Trophoblast cell (in vitro differentiated cells and primary cell): ENCODE measurements around the gene MAP1LC3A.

Source experiments
- DNase-seq, 2 donors: peaks; one replicate each; pipeline ENCODE4 v3.0.0-alpha.2; 2016
- H2AFZ ChIP-seq: 2 replicates; pipeline ENCODE4 v1.6.1; 2013; ENCODE audit warnings: low read length, moderate library complexity, mild to moderate bottlenecking; ENCODE audit not compliant: insufficient read depth, poor library complexity
- H2AK5ac ChIP-seq: 2 replicates; pipeline ENCODE4 v1.6.1; 2013; ENCODE audit warnings: mild to moderate bottlenecking, low read length
- H2BK120ac ChIP-seq: 2 replicates; pipeline ENCODE4 v1.6.1; 2013; ENCODE audit warnings: low read length, mild to moderate bottlenecking, moderate library complexity; ENCODE audit not compliant: insufficient read depth, poor library complexity
- H2BK12ac ChIP-seq: 2 replicates; pipeline ENCODE4 v1.6.1; 2013; ENCODE audit warnings: mild to moderate bottlenecking, low read length, moderate library complexity
- H2BK5ac ChIP-seq: 2 replicates; pipeline ENCODE4 v1.6.1; 2013; ENCODE audit warnings: low read length, low read depth, moderate library complexity, mild to moderate bottlenecking; ENCODE audit not compliant: poor library complexity
- H3K14ac ChIP-seq: 2 replicates; pipeline ENCODE4 v1.6.1; 2013; ENCODE audit warnings: mild to moderate bottlenecking, low read length
- H3K18ac ChIP-seq: 2 replicates; pipeline ENCODE4 v1.6.1; 2013; ENCODE audit warnings: mild to moderate bottlenecking, low read length
- H3K23ac ChIP-seq: 2 replicates; pipeline ENCODE4 v1.6.1; 2013; ENCODE audit warnings: low read length
- H3K27ac ChIP-seq: 2 replicates; pipeline ENCODE4 v1.5.1; 2013; ENCODE audit warnings: low read depth, mild to moderate bottlenecking, inconsistent platforms, low read length, moderate library complexity
- H3K27me3 ChIP-seq: 2 replicates; pipeline ENCODE4 v1.6.1; 2013; ENCODE audit warnings: inconsistent platforms, mild to moderate bottlenecking, low read length, moderate library complexity; ENCODE audit not compliant: insufficient read depth
- H3K36me3 ChIP-seq, 2 experiments: 1 replicate in 1 of 2; 2 replicates in 1 of 2; pipeline ENCODE4 v1.6.1; 2013; ENCODE audit warnings: low read length in 2 of 2, mild to moderate bottlenecking in 2 of 2, moderate library complexity in 1 of 2; ENCODE audit not compliant: insufficient read depth in 2 of 2, control insufficient read depth in 1 of 2
- H3K4ac ChIP-seq: 2 replicates; pipeline ENCODE4 v1.6.1; 2013; ENCODE audit warnings: low read depth, mild to moderate bottlenecking, low read length, moderate library complexity
- H3K4me1 ChIP-seq, 2 experiments: 1 replicate in 1 of 2; 2 replicates in 1 of 2; pipeline ENCODE4 v1.6.1; 2013; ENCODE audit warnings: low read length in 2 of 2, mild to moderate bottlenecking in 2 of 2, moderate library complexity in 1 of 2; ENCODE audit not compliant: insufficient read depth in 2 of 2, control insufficient read depth in 1 of 2
- H3K4me2 ChIP-seq: 2 replicates; pipeline ENCODE4 v1.6.1; 2013; ENCODE audit warnings: inconsistent platforms, mild to moderate bottlenecking, low read length, moderate library complexity
- H3K4me3 ChIP-seq: 2 replicates; pipeline ENCODE4 v1.5.1; 2013; ENCODE audit warnings: mild to moderate bottlenecking, low read depth, low read length, inconsistent platforms
- H3K79me1 ChIP-seq: one replicate; pipeline ENCODE4 v1.6.1; 2013; ENCODE audit warnings: low read length
- H3K79me2 ChIP-seq: 2 replicates; pipeline ENCODE4 v1.6.1; 2013; ENCODE audit warnings: low read length, mild to moderate bottlenecking; ENCODE audit not compliant: control insufficient read depth, insufficient read depth, poor library complexity
- H3K9ac ChIP-seq: 2 replicates; pipeline ENCODE4 v1.6.1; 2013; ENCODE audit warnings: mild to moderate bottlenecking, low read length
- H3K9me3 ChIP-seq: 2 replicates; pipeline ENCODE4 v1.6.1; 2013; ENCODE audit warnings: low read depth, mild to moderate bottlenecking, control low read depth, inconsistent platforms, low read length; ENCODE audit not compliant: insufficient read depth
- H4K12ac ChIP-seq: 2 replicates; pipeline ENCODE4 v1.6.1; 2013; ENCODE audit warnings: low read depth, mild to moderate bottlenecking, low read length, moderate library complexity
- H4K8ac ChIP-seq: 2 replicates; pipeline ENCODE4 v1.6.1; 2013; ENCODE audit warnings: low read depth, mild to moderate bottlenecking, low read length, moderate library complexity
- H4K91ac ChIP-seq: one replicate; pipeline ENCODE4 v1.6.1; 2013; ENCODE audit warnings: low read depth, mild to moderate bottlenecking, low read length, moderate library complexity
- WGBS: extraction: QIAGEN DNeasy Blood & Tissue Kit; methylation state at CpG from one replicate; pipeline ENCODE4 v1.1.7; 2013; ENCODE audit warnings: missing lambda C conversion rate; ENCODE audit not compliant: insufficient read length, insufficient coverage; ENCODE audit errors: extremely low coverage; 5-methylcytosine and 5-hydroxymethylcytosine counted together

The MAP1LC3A gene

GRCh38 chr20:34577061-34577460, 18.5 kb downstream of the MAP1LC3A start:
- no peak overlapping the region for H2BK5ac ChIP-seq
- no peak for DNase-seq
- no peaks in the 10 kb centered on the region for H3K79me2 ChIP-seq
- H3K9ac ChIP-seq: no peak overlapping the region
- WGBS: no CpG with 5 or more reads among the region's 4 CpGs
- no peak overlapping the region for H2BK120ac ChIP-seq
- H3K4ac ChIP-seq: no peak overlapping the region
- no peak overlapping the region for H2AK5ac ChIP-seq
- H2BK12ac ChIP-seq: no peak overlapping the region
- peaks cover 0 to 3% of the 10 kb centered on the region in 2 experiments for H3K36me3 ChIP-seq
- no peak overlapping the region for H2AFZ ChIP-seq
- no peak overlapping the region for H4K91ac ChIP-seq
- no peak overlapping the region for H3K4me3 ChIP-seq
- H3K27ac ChIP-seq: no peak overlapping the region
- no peak overlapping the region for H3K14ac ChIP-seq
- no peak overlapping the region for H3K23ac ChIP-seq
- no peaks in the 10 kb centered on the region for H3K27me3 ChIP-seq
- H3K18ac ChIP-seq: no peak overlapping the region
- no peaks in the 10 kb centered on the region for H3K9me3 ChIP-seq
- no peak overlapping the region for H4K8ac ChIP-seq
- H3K4me1 ChIP-seq: peaks cover 0 to 5% of the 10 kb centered on the region in 2 experiments
- H4K12ac ChIP-seq: no peak overlapping the region
- no peak overlapping the region for H3K4me2 ChIP-seq
- H3K79me1 ChIP-seq: no peaks in the 10 kb centered on the region

GRCh38 chr20:34578025-34578424, 19.5 kb downstream of the MAP1LC3A start:
- Histone ChIP-seq H3K79me1 (no peaks in the 10 kb centered on the region), H3K9ac (no peak overlapping the region), H3K23ac (no peak overlapping the region), H2BK5ac (no peak overlapping the region), H3K4me1 (peaks cover 9 to 14% of the 10 kb centered on the region in 2 experiments), H4K12ac (no peak overlapping the region), H3K4me3 (no peak overlapping the region), H2BK120ac (no peak overlapping the region), H3K27me3 (no peaks in the 10 kb centered on the region), H2AFZ (no peak overlapping the region), H3K36me3 (peaks cover 0 to 3% of the 10 kb centered on the region in 2 experiments), H2BK12ac (no peak overlapping the region), H2AK5ac (no peak overlapping the region), H3K14ac (no peak overlapping the region), H3K27ac (no peak overlapping the region), H4K91ac (no peak overlapping the region), H3K4ac (no peak overlapping the region), H4K8ac (no peak overlapping the region), H3K9me3 (no peaks in the 10 kb centered on the region), H3K18ac (no peak overlapping the region), H3K4me2 (no peak overlapping the region), H3K79me2 (no peaks in the 10 kb centered on the region)
- no CpG with 5 or more reads among the region's 2 CpGs for WGBS
- DNase-seq: peak in 1 of 2 donors; percentile 20

GRCh38 chr20:34578521-34578920, 20.0 kb downstream of the MAP1LC3A start:
- Histone ChIP-seq H3K79me1 (no peaks in the 10 kb centered on the region), H4K8ac (no peak overlapping the region), H3K4me3 (no peak overlapping the region), H2AFZ (no peak overlapping the region), H2AK5ac (no peak overlapping the region), H3K4ac (no peak overlapping the region), H3K9me3 (no peaks in the 10 kb centered on the region), H3K23ac (no peak overlapping the region), H4K91ac (no peak overlapping the region), H2BK120ac (no peak overlapping the region), H3K79me2 (no peaks in the 10 kb centered on the region), H3K18ac (no peak overlapping the region), H2BK5ac (no peak overlapping the region), H3K4me2 (no peak overlapping the region), H3K4me1 (peaks cover 14 to 19% of the 10 kb centered on the region in 2 experiments), H3K9ac (no peak overlapping the region), H3K14ac (no peak overlapping the region), H2BK12ac (no peak overlapping the region), H3K27me3 (no peaks in the 10 kb centered on the region), H3K36me3 (peaks cover 0 to 3% of the 10 kb centered on the region in 2 experiments), H4K12ac (no peak overlapping the region), H3K27ac (no peak overlapping the region)
- WGBS: no CpG with 5 or more reads among the region's 6 CpGs
- DNase-seq: no peak

GRCh38 chr20:34579191-34579978, 20.9 kb downstream of the MAP1LC3A start:
- H3K9me3 ChIP-seq: no peaks in the 10 kb centered on the region
- no peak overlapping the region for H3K9ac ChIP-seq
- no peak overlapping the region for H3K4ac ChIP-seq
- no peak overlapping the region for H2BK5ac ChIP-seq
- peaks cover 15 to 21% of the 10 kb centered on the region in 2 experiments for H3K4me1 ChIP-seq
- no peak overlapping the region for H3K4me3 ChIP-seq
- no peak overlapping the region for H2AK5ac ChIP-seq
- H3K79me2 ChIP-seq: no peaks in the 10 kb centered on the region
- peak; percentile 20 to 70 for DNase-seq
- H3K14ac ChIP-seq: no peak overlapping the region
- H4K8ac ChIP-seq: no peak overlapping the region
- H3K27ac ChIP-seq: no peak overlapping the region
- H3K4me2 ChIP-seq: no peak overlapping the region
- H3K27me3 ChIP-seq: no peaks in the 10 kb centered on the region
- H3K79me1 ChIP-seq: no peaks in the 10 kb centered on the region
- H2BK12ac ChIP-seq: no peak overlapping the region
- no peak overlapping the region for H4K12ac ChIP-seq
- no CpG with 5 or more reads among the region's 11 CpGs for WGBS
- H2AFZ ChIP-seq: no peak overlapping the region
- H3K23ac ChIP-seq: no peak overlapping the region
- H2BK120ac ChIP-seq: no peak overlapping the region
- no peak overlapping the region for H4K91ac ChIP-seq
- H3K18ac ChIP-seq: no peak overlapping the region
- peaks cover 0 to 3% of the 10 kb centered on the region in 2 experiments for H3K36me3 ChIP-seq
